Brain pericyte (primary cell): Measurements from ENCODE around the gene QSOX1.
"Not testable (repeated sequence)": the region's sequence is repeated elsewhere in the genome, so short reads cannot be mapped to it uniquely, and the experiment has no call there.

Experiments
- DNase-seq: peaks from one replicate; pipeline ENCODE4 v3.0.0-alpha.2; 2012; ENCODE audit warnings: low read depth, low spot score

Gene QSOX1

GRCh38 chr1:180188684-180189175 lies 34.1 kb downstream of the QSOX1 start:
- no peak for DNase-seq

GRCh38 chr1:180190091-180190490 lies 35.4 kb downstream of the QSOX1 start:
- no peak for DNase-seq

GRCh38 chr1:180192172-180192571 lies 37.5 kb downstream of the QSOX1 start:
- no peak for DNase-seq

- DNase-seq: no peak
Observed at GRCh38 chr1:180193141-180194047, 38.7 kb downstream of the QSOX1 start.

- DNase-seq: no peak
Observed at GRCh38 chr1:180194048-180194425, 39.4 kb downstream of the QSOX1 start.

GRCh38 chr1:180194546-180195207 lies 40.0 kb downstream of the QSOX1 start:
- DNase-seq: no peak

- DNase-seq: no peak
Observed at GRCh38 chr1:180195401-180195800, 40.7 kb downstream of the QSOX1 start.

GRCh38 chr1:180195916-180196315 lies 41.2 kb downstream of the QSOX1 start:
- DNase-seq: no peak

- DNase-seq: no peak
Observed at GRCh38 chr1:180196436-180197003, 41.9 kb downstream of the QSOX1 start.

- no peak for DNase-seq
Observed at GRCh38 chr1:180197231-180197630, 42.6 kb downstream of the QSOX1 start.

GRCh38 chr1:180198196-180198595 lies 43.5 kb downstream of the QSOX1 start:
- no peak for DNase-seq

- DNase-seq: no peak
Observed at GRCh38 chr1:180198611-180199010, 43.9 kb downstream of the QSOX1 start.

- no peak for DNase-seq
Observed at GRCh38 chr1:180199018-180199417, 44.3 kb downstream of the QSOX1 start.

GRCh38 chr1:180201451-180202200 lies 47.0 kb downstream of the QSOX1 start:
- no peak for DNase-seq

GRCh38 chr1:180202588-180202987 lies 47.9 kb downstream of the QSOX1 start:
- not testable (repeated sequence) for DNase-seq

- no peak for DNase-seq
Observed at GRCh38 chr1:180204231-180204630, 49.6 kb downstream of the QSOX1 start.

- no peak for DNase-seq
Observed at GRCh38 chr1:180206581-180206980, 51.9 kb downstream of the QSOX1 start.

- no peak for DNase-seq
Observed at GRCh38 chr1:180208264-180208663, 53.6 kb downstream of the QSOX1 start.

GRCh38 chr1:180210008-180210620 lies 55.4 kb downstream of the QSOX1 start:
- no peak for DNase-seq

- DNase-seq: no peak
Observed at GRCh38 chr1:180211156-180211859, 56.6 kb downstream of the QSOX1 start.

- no peak for DNase-seq
Observed at GRCh38 chr1:180211860-180212229, 57.2 kb downstream of the QSOX1 start.
